GM23338 (cell line): Measurements from ENCODE around the gene TANGO2. TPM values are rescaled to one million over a fixed set of nuclear protein-coding genes. Genes with fewer than 3 reads are reported as not detected.

Experiments used
- ATAC-seq: fragments of 200-7000 bp; cut with Tn5 transposase; 3 replicates; pipeline ENCODE4 v1.9.1; 2020
- DNase-seq: peaks from one replicate; pipeline ENCODE4 v3.0.0-alpha.2; 2015; ENCODE audit warnings: low spot score
- H2AFZ ChIP-seq: fragments of 200-600 bp; sonication (generic); 2 replicates; pipeline ENCODE4 v1.8.0; 2016; ENCODE audit warnings: antibody characterized with exemption, mild to moderate bottlenecking, moderate library complexity
- H3F3A ChIP-seq: fragments of 200-600 bp; sonication (generic); replicated peaks from 2 replicates; pipeline ENCODE4 v1.8.0; 2017; ENCODE audit warnings: antibody characterized with exemption, mixed run types, low read depth
- H3K27ac ChIP-seq: fragments of 200-600 bp; sonication (generic); 2 replicates; pipeline ENCODE4 v1.6.1; 2016; ENCODE audit warnings: low read depth
- H3K27me3 ChIP-seq: fragments of 200-600 bp; sonication (generic); 2 replicates; pipeline ENCODE4 v1.8.0; 2016; ENCODE audit warnings: mild to moderate bottlenecking, mixed run types, moderate library complexity; ENCODE audit not compliant: insufficient read depth
- H3K36me3 ChIP-seq: fragments of 200-600 bp; sonication (generic); 2 replicates; pipeline ENCODE4 v1.8.0; 2016; ENCODE audit warnings: mild to moderate bottlenecking; ENCODE audit not compliant: insufficient read depth
- H3K4me1 ChIP-seq: fragments of 200-600 bp; sonication (generic); 2 replicates; pipeline ENCODE4 v1.8.0; 2016; ENCODE audit warnings: mild to moderate bottlenecking, moderate library complexity; ENCODE audit not compliant: insufficient read depth
- H3K4me2 ChIP-seq: fragments of 200-600 bp; sonication (generic); 2 replicates; pipeline ENCODE4 v1.7.1; 2017; ENCODE audit warnings: mixed run types
- H3K4me3 ChIP-seq: fragments of 200-600 bp; sonication (generic); 2 replicates; pipeline ENCODE4 v1.6.1; 2016; ENCODE audit warnings: mixed run types
- H3K79me2 ChIP-seq: fragments of 200-600 bp; sonication (generic); replicated peaks from 2 replicates; pipeline ENCODE4 v1.8.0; 2017; ENCODE audit warnings: mild to moderate bottlenecking; ENCODE audit not compliant: insufficient read depth
- H3K9me2 ChIP-seq: fragments of 200-600 bp; sonication (generic); 2 replicates; pipeline ENCODE4 v1.8.0; 2017; ENCODE audit not compliant: insufficient read depth
- H4K20me1 ChIP-seq: fragments of 200-600 bp; sonication (generic); replicated peaks from 2 replicates; pipeline ENCODE4 v1.8.0; 2017; ENCODE audit warnings: mild to moderate bottlenecking; ENCODE audit not compliant: insufficient read depth
- H3K27ac Mint-ChIP-seq: 2 replicates; pipeline ENCODE4 v1.8.0; 2020; ENCODE audit warnings: inconsistent platforms, mild to moderate bottlenecking, moderate library complexity, mixed read lengths
- H3K27me3 Mint-ChIP-seq: 3 replicates; pipeline ENCODE4 v1.8.0; 2022; ENCODE audit warnings: low read depth, mild to moderate bottlenecking, moderate library complexity, mixed read lengths, inconsistent platforms; ENCODE audit not compliant: insufficient read depth, poor library complexity
- H3K36me3 Mint-ChIP-seq: 3 replicates; pipeline ENCODE4 v1.8.0; 2021; ENCODE audit warnings: low read depth, mild to moderate bottlenecking, inconsistent platforms, moderate library complexity, mixed read lengths
- H3K4me1 Mint-ChIP-seq: 3 replicates; pipeline ENCODE4 v1.8.0; 2020; ENCODE audit warnings: mild to moderate bottlenecking, inconsistent platforms, mixed read lengths
- H3K4me3 Mint-ChIP-seq: 3 replicates; pipeline ENCODE4 v1.8.0; 2021; ENCODE audit warnings: moderate library complexity, mild to moderate bottlenecking, inconsistent platforms, mixed read lengths
- H3K9me3 Mint-ChIP-seq: 3 replicates; pipeline ENCODE4 v1.8.0; 2020; ENCODE audit warnings: moderate library complexity, mild to moderate bottlenecking, inconsistent platforms, mixed read lengths
- CREB1 ChIP-seq: fragments of 250-450 bp; sonication (Bioruptor Pico); IDR thresholded peaks from 2 replicates; pipeline ENCODE4 v1.5.0; 2020; ENCODE audit warnings: low read depth, mild to moderate bottlenecking, moderate library complexity
- CTCF ChIP-seq, 2 experiments: fragments of 200-600 bp in 1 of 2; sonication (generic) in 1 of 2; conservative IDR thresholded peaks; 2 replicates each; pipeline versions ENCODE4 v1.5.1 to v1.6.1; 2016 to 2017; ENCODE audit warnings: antibody characterized with exemption in 2 of 2, low read depth in 2 of 2, mild to moderate bottlenecking in 2 of 2, moderate library complexity in 1 of 2
- ETS1 ChIP-seq: IDR thresholded peaks from 2 replicates; pipeline ENCODE4 v1.6.1; 2016; ENCODE audit warnings: antibody characterized with exemption
- EZH2 ChIP-seq: fragments of 200-600 bp; sonication (generic); IDR thresholded peaks from one replicate; pipeline ENCODE4 v1.8.0; 2017; ENCODE audit warnings: antibody characterized with exemption, mild to moderate bottlenecking, low read depth; ENCODE audit not compliant: unreplicated experiment
- EZH2phosphoT487 ChIP-seq: fragments of 200-600 bp; sonication (generic); IDR thresholded peaks from one replicate; pipeline ENCODE4 v1.8.1; 2018; ENCODE audit warnings: antibody characterized with exemption; ENCODE audit not compliant: unreplicated experiment
- JUNB ChIP-seq: IDR thresholded peaks from one replicate; pipeline ENCODE4 v1.6.1; 2016; ENCODE audit warnings: antibody characterized with exemption; ENCODE audit not compliant: unreplicated experiment
- NANOG ChIP-seq: IDR thresholded peaks from 2 replicates; pipeline ENCODE4 v1.6.1; 2016; ENCODE audit warnings: antibody characterized with exemption, borderline replicate concordance
- POLR2AphosphoS5 ChIP-seq: IDR thresholded peaks from 2 replicates; pipeline ENCODE4 v1.6.1; 2016; ENCODE audit warnings: antibody characterized with exemption, low read depth
- REST ChIP-seq: IDR thresholded peaks from one replicate; pipeline ENCODE4 v1.6.1; 2018; ENCODE audit warnings: antibody characterized with exemption; ENCODE audit not compliant: unreplicated experiment
- STAT1 ChIP-seq: IDR thresholded peaks from one replicate; pipeline ENCODE4 v1.6.1; 2016; ENCODE audit warnings: antibody characterized with exemption; ENCODE audit not compliant: unreplicated experiment
- ZNF114 ChIP-seq: fragments of 250-450 bp; sonication (Bioruptor Pico); IDR thresholded peaks from 2 replicates; pipeline ENCODE4 v1.5.0; 2020; ENCODE audit warnings: mild to moderate bottlenecking, moderate library complexity
- ZNF331 ChIP-seq: fragments of 250-450 bp; sonication (Bioruptor Pico); IDR thresholded peaks from 2 replicates; pipeline ENCODE4 v1.5.0; 2020; ENCODE audit warnings: low read depth, mild to moderate bottlenecking, moderate library complexity
- polyA plus RNA-seq: library from polyadenylated mRNA; unstranded; fragments of >200 nt; fragmentation: Nextera tagmentation; extraction: Ambion mirVana; gene quantifications from 2 replicates; pipeline ENCODE4 v1.2.1, GENCODE V29; 2016
- total RNA-seq: library from RNA; depleted of rRNA; stranded (reverse); fragments of >200 nt; shearing (Covaris generic); gene quantifications from 2 replicates; pipeline ENCODE4 v1.2.3, GENCODE V29; 2014
- TF ChIP-seq, protein P1 (sequence below): fragments of 250-450 bp; sonication (Bioruptor Pico); IDR thresholded peaks from 2 replicates; pipeline ENCODE4 v1.5.0; 2020; ENCODE audit warnings: mild to moderate bottlenecking, moderate library complexity

Gene TANGO2
- total and polyA plus RNA-seq, 2 experiments from 2014 or later, result 6.9 to 15.0 TPM

GRCh38 chr22:20062043-20062765, 41.3 kb downstream of the TANGO2 start:
- Histone ChIP-seq H3K36me3 (no peaks in the 10 kb centered on the region), H2AFZ (no peak overlapping the region), H3F3A (0 out of 2 replicates have a peak, but pooled peaks cover 8% of the 10 kb centered on the region), H3K9me2 (no peaks in the 10 kb centered on the region), H3K4me1 (no peaks in the 10 kb centered on the region), H3K4me3 (no peak overlapping the region), H3K4me2 (no peak overlapping the region), H3K27ac (no peak overlapping the region), H4K20me1 (no peaks in the 10 kb centered on the region), H3K79me2 (no peaks in the 10 kb centered on the region), H3K27me3 (no peaks in the 10 kb centered on the region)
- Mint-ChIP-seq H3K36me3 (no peaks in the 10 kb centered on the region; the same call in 2 of the 3 replicates), H3K9me3 (no peaks in the 10 kb centered on the region), H3K27me3 (peaks cover 8% of the 10 kb centered on the region), H3K4me1 (no peaks in the 10 kb centered on the region), H3K27ac (no peak overlapping the region), H3K4me3 (no peak overlapping the region)
- TF ChIP-seq ETS1 (no peak), ZNF114 (CRISPR knock-in tag) (no peak), JUNB (no peak), EZH2phosphoT487 (no peak), REST (no peak), CREB1 (CRISPR knock-in tag) (no peak), POLR2AphosphoS5 (no peak), ZNF331 (CRISPR knock-in tag) (no peak), NANOG (no peak), STAT1 (no peak), CTCF (conservative IDR thresholded peaks at IDR 0.05; ENCODE audit: low read depth in 2 of 2) (no peak), EZH2 (no peak)
- TF ChIP-seq, protein P1, sequence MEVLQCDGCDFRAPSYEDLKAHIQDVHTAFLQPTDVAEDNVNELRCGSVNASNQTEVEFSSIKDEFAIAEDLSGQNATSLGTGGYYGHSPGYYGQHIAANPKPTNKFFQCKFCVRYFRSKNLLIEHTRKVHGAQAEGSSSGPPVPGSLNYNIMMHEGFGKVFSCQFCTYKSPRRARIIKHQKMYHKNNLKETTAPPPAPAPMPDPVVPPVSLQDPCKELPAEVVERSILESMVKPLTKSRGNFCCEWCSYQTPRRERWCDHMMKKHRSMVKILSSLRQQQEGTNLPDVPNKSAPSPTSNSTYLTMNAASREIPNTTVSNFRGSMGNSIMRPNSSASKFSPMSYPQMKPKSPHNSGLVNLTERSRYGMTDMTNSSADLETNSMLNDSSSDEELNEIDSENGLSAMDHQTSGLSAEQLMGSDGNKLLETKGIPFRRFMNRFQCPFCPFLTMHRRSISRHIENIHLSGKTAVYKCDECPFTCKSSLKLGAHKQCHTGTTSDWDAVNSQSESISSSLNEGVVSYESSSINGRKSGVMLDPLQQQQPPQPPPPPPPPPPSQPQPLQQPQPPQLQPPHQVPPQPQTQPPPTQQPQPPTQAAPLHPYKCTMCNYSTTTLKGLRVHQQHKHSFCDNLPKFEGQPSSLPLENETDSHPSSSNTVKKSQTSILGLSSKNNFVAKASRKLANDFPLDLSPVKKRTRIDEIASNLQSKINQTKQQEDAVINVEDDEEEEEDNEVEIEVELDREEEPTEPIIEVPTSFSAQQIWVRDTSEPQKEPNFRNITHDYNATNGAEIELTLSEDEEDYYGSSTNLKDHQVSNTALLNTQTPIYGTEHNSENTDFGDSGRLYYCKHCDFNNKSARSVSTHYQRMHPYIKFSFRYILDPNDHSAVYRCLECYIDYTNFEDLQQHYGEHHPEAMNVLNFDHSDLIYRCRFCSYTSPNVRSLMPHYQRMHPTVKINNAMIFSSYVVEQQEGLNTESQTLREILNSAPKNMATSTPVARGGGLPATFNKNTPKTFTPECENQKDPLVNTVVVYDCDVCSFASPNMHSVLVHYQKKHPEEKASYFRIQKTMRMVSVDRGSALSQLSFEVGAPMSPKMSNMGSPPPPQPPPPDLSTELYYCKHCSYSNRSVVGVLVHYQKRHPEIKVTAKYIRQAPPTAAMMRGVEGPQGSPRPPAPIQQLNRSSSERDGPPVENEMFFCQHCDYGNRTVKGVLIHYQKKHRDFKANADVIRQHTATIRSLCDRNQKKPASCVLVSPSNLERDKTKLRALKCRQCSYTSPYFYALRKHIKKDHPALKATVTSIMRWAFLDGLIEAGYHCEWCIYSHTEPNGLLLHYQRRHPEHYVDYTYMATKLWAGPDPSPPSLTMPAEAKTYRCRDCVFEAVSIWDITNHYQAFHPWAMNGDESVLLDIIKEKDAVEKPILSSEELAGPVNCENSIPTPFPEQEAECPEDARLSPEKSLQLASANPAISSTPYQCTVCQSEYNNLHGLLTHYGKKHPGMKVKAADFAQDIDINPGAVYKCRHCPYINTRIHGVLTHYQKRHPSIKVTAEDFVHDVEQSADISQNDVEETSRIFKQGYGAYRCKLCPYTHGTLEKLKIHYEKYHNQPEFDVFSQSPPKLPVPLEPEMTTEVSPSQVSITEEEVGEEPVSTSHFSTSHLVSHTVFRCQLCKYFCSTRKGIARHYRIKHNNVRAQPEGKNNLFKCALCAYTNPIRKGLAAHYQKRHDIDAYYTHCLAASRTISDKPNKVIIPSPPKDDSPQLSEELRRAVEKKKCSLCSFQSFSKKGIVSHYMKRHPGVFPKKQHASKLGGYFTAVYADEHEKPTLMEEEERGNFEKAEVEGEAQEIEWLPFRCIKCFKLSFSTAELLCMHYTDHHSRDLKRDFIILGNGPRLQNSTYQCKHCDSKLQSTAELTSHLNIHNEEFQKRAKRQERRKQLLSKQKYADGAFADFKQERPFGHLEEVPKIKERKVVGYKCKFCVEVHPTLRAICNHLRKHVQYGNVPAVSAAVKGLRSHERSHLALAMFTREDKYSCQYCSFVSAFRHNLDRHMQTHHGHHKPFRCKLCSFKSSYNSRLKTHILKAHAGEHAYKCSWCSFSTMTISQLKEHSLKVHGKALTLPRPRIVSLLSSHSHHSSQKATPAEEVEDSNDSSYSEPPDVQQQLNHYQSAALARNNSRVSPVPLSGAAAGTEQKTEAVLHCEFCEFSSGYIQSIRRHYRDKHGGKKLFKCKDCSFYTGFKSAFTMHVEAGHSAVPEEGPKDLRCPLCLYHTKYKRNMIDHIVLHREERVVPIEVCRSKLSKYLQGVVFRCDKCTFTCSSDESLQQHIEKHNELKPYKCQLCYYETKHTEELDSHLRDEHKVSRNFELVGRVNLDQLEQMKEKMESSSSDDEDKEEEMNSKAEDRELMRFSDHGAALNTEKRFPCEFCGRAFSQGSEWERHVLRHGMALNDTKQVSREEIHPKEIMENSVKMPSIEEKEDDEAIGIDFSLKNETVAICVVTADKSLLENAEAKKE (CRISPR knock-in tag), result no peak
- DNase-seq (no peak), ATAC-seq (no peak)
